Activated effector memory CD4-positive, alpha-beta T cell treated with Interleukin-2 at 50 U/mL for 16 hours (primary cell): ENCODE results near the gene EIF6.

Source experiments
- DNase-seq: peaks from one replicate; pipeline ENCODE4 v3.0.0-alpha.2; 2020

Gene EIF6

GRCh38 chr20:35293303-35294292, 9.0 kb upstream of the EIF6 start:
- DNase-seq: no peak

GRCh38 chr20:35292504-35293285, 8.1 kb upstream of the EIF6 start:
- DNase-seq: no peak

GRCh38 chr20:35291654-35292503, 7.3 kb upstream of the EIF6 start, which contains the start of gene FAM83C:
Gene FAM83C, minus strand, starts transcription at chr20:35292425. Its CDS starts 121 bp downstream, at chr20:35292304.
- DNase-seq: no peak

DNA sequence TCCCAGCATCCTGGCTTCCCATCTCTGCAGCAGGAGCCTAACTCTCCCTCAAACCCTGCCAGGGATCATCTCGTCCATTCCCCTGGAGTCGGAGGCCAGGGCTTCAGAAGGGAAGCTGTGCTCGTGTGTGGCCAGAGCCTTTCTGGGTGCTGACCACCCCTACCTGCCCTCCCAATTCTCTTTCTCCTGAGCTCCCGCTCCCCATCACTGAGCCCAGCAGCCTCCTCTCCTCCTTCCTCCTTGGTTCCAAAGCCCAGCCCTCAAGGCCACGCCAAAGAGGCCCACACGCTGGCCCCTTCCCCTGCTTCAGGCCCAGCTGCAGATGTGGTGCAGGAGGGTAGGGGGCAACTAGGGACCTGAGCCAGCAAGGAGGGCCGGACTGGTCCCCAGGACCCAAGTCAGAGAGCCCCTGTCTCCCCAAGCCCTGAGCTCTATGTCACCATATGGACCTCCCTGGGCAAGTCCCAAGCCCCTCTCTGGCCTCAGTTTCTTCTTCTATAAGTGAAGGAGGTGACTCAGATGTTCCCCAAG, 6.4 kb upstream of the EIF6 start:
- DNase-seq: no peak

- no peak for DNase-seq
Measured at GRCh38 chr20:35290186-35290886, 5.8 kb upstream of the EIF6 start.

GRCh38 chr20:35288325-35289060, 3.9 kb upstream of the EIF6 start:
- no peak for DNase-seq

GRCh38 chr20:35287509-35288324, 3.1 kb upstream of the EIF6 start:
- no peak for DNase-seq

GRCh38 chr20:35286899-35287508, 2.4 kb upstream of the EIF6 start:
- no peak for DNase-seq

DNA sequence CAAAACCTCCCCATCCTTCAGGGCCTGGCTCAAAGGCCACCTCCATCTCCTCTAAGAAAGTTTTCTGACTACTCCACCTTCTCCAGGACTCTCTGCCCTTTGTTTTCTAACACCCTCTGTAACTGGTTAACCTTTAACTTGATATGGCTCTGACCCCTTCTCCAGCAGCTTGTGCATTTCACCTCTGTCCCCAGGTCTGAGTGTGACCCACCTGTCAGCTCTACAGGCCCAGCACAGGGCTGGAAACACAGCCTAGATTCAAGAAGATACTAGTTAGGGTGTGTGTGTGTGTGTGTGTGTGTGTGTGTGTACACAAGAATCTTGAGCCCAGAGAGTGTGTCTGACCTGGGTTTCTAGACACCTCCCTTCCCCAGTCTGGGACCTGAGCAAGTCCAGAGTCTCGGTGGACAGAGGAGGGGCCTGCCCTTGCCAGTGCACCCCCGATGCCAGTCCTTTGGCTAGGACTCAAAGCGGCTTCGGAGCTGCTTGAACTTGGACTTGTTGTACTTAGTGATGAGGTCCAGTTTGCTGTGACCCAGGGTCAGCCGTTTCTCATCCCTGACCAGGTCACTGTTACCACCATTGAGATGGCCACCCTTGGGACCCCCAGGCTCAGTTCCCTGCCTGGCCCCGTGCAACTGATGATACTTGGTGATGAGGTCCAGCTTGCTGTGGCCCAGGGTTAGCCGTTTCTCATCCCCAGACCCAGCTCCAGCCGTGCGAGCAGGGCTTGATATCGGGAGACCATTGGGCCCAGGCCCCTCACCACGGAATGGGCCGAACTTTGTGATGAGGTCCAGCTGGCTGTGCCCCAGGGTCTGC, 1.7 kb upstream of the EIF6 start:
- no peak for DNase-seq

- DNase-seq: no peak
Measured at GRCh38 chr20:35285806-35286076, 1.2 kb upstream of the EIF6 start.

DNA sequence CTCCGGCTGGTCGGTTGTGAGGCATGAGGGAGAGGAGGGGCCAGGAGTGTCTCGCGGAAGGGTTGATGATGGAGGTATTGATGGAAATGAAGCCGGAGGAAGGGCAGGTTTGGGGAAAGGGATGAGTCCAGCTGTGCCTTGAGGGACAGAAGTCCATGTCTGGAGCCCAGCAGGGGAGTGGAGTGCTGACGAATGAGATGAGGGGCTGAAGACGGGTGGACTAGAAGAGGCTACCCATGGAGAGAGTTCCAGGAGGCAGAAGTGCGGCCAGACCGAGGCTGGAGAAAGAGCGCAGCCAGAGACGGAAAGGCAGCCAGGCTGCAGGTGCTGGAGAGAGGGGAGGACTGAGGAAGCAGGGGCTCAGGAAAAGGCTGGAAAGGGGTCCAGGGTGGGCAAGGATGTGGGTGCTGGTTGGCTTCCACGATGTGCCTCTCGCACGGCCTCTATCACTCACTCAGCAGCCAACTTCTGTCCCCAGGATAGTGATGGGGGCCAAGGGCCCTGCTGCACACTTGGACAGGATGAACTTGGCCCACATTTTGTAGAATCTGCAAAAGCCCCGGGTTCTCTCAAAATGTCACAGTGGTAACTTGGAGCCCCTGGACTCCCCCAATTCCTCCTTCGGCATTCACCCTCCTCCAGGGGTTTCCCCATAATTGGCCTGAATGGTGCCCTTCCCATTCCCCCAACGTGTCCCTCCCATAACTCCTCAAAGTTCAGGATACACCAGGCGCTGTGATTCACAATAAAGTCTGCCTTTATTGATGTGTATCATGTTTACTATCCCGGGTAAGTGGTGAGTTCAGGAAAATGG, 627 bp upstream of the EIF6 start:
- DNase-seq: no peak

DNA sequence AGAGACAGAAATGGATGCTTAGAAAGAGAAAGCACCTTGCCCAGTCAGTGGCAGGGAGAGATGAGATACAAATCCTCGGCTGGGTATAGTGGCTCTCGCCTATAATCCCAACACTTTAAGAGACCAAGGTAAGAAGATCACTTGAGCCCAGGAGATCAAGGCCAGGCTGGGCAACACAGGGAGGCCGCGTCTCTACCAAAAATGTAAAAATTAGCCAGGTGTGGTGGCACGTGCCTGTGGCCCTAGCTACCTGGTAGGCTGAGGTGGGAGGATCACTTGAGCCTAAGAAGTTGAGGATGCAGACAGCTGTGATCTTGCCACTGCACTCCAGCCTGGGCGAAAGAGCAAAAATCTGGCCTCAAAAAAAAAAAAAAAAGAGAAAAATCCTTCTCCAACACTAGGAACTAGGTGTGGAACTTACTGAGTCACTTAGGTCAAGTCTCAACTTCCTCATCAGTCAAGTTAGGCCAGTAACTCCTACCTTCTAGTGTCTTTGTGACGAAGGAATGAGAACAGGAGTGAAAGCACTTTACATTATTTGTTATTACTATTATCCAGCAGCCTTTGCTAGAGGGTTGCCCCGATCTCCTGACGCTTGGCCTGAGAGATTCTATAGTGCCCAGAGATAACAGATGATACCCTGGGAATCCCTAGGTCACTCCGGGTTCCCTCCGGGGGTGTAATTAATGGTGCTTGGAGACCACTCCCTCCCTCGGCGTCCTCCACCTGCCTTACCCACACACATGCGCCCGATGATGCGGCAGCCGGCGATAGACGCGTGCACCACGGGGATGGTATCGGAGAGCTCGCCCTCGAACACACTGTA, 918 bp downstream of the EIF6 start:
- DNase-seq: no peak

GRCh38 chr20:35281506-35282101, 3.0 kb downstream of the EIF6 start:
- DNase-seq: no peak

- no peak for DNase-seq
Measured at GRCh38 chr20:35280523-35280922, 4.0 kb downstream of the EIF6 start.

DNA sequence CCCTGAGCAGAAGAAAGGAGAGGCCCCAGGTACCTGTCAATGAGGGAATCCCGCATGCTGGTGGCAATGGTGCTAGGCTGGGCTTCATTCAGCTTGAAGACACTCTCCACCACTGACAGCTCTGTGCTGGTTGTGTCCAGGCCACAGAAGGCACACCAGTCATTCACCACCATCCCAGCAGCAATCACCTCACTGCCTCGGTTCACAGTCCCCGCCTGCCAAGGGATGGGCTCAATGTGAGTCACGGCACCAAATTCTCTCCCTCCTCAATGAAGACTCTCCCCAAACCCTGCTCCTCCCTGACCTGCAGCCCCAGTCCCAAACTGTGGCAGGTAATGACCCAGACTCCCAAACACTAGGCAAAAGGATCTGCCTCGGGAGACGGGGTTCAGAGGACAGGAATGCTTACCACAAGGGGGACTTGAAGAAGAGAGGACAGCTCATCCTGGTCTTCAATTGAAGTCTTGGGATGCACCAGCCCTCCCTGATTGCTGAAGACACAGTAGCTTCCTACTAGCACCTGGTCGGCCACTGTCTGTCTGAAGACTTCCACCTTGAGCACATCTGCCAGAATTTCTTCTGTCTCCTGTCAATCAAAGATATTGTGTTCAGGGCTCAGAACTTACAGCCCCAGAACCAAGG, 4.9 kb downstream of the EIF6 start:
- DNase-seq: no peak

- no peak for DNase-seq
Measured at GRCh38 chr20:35279040-35279439, 5.5 kb downstream of the EIF6 start.
